CD4-positive, alpha-beta T cell treated with Interleukin-15 for 4 hours (primary cell): ENCODE measurements around the gene TIMMDC1.

Experiments
- DNase-seq: peaks from one replicate; pipeline ENCODE4 v3.0.0-alpha.2; 2020; ENCODE audit warnings: low spot score

Gene TIMMDC1, protein sequence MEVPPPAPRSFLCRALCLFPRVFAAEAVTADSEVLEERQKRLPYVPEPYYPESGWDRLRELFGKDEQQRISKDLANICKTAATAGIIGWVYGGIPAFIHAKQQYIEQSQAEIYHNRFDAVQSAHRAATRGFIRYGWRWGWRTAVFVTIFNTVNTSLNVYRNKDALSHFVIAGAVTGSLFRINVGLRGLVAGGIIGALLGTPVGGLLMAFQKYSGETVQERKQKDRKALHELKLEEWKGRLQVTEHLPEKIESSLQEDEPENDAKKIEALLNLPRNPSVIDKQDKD

DNA sequence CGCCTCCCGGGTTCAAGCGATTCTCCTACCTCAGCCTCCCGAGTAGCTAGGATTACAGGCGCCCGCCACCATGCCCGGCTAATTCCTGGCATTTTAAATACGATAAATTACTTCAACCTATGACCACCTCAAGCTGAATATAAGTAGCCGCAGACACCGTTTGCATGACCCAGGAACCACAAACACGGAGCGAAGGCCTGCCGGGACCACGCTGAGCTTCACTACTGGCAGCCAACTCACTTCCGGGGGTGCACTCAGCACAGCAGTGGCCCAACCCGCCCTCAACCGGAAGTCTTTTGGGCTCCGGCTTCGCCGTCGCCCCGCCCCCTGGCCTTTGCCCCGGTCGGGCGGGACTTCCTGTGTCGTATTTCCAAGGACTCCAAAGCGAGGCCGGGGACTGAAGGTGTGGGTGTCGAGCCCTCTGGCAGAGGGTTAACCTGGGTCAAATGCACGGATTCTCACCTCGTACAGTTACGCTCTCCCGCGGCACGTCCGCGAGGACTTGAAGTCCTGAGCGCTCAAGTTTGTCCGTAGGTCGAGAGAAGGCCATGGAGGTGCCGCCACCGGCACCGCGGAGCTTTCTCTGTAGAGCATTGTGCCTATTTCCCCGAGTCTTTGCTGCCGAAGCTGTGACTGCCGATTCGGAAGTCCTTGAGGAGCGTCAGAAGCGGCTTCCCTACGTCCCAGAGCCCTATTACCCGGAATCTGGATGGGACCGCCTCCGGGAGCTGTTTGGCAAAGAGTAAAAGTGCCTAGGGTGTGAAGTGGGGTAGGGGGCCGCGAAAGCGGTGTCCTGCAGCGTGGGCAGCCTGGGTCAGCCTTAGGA, at the start of gene TIMMDC1:
Gene TIMMDC1, plus strand, starts transcription at position 362 of the 826 bp plus-strand sequence. Its CDS starts 187 bp downstream, at position 549.
- peak; percentile 96 for DNase-seq

DNA sequence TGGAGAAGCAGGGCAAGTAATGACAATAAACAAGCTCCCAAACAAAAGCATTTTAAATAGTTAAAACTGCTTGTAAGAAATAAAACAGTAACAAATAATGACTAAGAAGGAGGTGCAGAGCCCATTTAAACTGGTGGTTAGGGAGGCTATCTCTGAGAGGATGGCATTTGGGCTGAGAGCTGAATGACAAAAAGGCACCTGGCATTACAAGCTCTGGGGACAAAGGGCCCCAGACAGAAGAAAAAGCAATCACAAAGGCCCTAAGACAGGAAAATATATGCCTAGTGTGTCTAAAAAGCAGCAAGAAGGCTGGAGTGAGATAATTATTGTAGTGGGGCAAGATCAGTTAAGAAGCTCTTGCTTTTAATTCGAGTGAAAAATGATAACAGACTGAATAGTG, 44.5 kb upstream of the TIMMDC1 start:
- no peak for DNase-seq

DNA sequence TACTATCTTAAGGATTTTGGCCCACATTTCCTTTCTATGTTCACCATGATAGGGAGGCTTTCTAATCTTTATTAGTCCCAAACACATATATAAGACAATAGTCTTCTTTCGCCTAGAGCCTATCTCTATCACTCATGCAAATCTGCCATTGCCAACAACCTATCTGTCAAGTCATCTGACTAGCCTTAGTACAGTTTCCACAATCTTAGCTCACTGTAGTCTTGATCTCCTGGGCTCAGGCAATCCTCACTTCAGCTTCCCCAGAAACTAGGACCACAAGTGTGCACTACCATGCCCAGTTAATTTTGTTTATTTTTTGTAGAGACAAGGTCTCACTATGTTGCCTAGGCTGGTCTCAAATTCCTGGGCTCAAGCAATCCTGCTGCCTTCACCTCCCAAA, 41.9 kb upstream of the TIMMDC1 start:
- DNase-seq: no peak

DNA sequence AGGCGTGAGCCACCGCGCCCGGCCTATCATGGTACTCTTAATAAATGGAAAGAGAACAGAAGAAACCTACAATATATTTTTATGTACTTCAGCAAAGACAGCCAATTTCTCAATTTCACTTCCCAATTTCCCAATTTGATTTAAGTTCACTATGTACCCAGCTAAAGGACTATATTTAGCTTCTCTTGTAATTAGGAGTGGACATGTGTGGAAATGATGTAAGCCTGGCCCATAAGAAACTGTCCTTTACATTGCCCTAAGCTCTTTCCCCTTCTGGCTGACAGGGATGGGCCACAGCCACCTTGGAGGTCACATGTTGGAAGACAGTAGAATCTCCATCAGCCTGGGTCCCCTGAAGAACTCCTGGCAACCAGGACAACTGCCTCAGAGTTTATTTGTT, 41.1 kb upstream of the TIMMDC1 start:
- DNase-seq: no peak

DNA sequence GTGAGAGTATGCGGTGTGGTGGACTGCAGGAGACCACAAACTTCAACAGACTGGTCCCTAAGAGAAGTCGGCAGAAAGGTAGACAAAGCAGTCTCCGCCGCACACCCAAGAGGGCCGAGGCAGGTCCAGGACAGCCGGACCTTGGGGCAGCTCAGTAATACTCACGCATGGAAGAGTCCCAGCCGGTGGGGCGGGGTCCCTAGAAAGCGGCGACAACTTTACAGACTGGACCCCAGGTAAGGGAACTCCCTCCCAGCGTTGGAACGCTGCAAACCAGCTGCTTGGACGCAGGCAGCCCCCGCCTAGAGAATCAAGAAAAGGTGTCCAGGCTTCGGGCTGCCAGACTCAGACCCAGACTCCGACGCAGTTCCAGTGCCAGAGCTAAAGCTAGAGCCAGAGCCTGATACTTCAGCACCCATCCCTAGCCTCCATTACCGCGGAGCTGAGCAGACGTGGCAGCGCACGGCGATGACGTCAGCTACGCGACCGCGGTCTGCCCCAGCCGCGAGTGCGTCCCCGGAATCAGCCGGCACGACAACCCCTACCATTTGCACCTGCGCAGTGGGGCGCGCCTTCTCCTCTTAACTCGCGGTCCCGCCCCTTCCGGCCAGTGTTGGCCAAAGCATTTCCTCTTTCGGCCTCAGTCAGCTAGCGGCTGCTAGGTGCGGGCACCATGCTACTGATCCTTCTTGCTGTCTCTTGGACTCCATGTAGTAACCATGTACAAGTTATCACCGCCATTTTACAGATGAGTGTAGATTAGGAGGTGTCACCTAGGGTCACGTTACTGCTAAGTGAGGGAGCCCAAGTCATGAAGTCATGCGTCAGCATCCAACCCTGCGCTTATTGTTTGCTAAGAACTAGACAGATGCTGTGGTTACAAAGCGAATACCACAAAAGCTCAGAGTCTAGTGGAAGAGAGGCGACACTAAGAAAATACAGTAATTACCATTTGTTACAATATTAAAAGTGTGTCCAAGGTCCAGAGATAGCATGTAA, 34.9 kb upstream of the TIMMDC1 start, which contains the start of gene TMEM39A:
Gene TMEM39A, minus strand, starts transcription at position 445 of the 999 bp plus-strand sequence. CDS start 1,541 bp downstream, outside the sequence.
- peak; percentile 97 for DNase-seq

DNA sequence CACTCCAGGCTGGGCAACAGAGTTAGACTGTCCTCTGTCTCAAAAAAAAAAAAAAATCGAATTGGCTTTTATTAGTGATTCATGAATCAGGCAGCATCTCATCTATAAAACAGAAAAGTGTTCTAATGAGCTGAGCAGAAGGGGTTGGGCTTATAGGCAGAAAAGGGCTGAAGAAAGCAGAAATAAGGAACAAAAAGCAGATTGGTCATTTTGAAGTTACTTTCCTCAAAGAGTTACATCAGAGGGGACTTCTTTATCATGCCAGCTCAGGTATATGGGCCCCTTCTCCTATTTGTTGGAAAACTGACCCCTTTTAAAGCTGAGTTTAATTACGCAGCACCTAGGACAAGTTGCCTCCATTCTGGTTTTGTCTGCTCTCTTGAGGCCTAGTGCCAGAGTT, 30.3 kb upstream of the TIMMDC1 start:
- no peak for DNase-seq

DNA sequence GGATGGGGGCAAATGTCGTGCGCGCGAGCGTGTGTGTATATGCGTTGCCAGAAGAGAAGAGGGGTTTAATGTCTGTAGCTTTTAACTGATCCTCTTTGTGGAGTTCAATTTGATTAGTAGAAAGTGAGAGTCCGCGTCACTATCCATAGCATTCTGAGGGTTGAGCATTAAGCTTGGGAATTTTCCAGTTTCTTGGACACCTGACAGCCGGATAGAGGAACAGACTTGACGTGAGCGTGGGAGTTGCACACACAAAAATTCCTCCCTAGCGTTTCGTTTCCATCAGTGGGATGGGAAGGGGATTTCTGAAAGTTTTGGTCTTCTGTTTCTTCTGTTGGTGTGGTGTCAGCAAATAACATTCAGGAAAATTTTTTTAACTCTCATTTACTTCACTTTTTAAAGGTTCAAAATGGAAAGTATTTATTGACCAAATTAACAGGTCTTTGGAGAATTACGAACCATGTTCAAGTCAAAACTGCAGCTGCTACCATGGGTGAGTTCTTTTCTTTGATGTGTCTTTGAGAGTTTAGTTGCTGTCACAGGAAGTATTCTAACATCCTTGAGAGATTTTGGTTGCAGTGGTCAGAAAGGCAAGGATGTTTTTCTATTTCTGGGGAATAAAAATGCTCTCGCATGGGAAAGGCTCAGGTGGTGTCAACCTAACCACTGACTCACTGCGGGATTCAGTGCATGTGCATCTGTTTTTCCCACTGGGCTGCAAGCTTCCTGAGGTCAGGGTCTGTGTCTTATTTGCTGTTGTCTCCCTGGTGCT, 28.7 kb upstream of the TIMMDC1 start:
- DNase-seq: no peak

DNA sequence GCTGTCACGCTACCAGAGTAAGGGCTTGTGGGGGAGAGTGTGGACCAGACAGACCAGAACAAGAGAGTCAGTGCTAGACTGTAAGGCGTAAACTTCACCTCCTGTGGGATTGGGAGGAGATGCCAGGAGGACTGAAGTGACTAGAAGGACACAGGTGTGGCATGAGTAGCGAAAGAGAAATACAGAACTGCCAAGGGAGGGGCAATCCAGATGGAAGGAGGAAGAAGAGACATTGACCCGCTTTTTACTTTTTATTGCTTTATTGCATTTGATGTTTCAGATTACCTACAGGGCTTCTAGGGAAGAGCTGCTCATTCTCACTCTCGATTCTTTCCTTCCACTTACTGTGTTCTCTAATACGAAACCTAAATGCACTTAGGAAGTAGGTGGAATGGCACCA, 27.5 kb upstream of the TIMMDC1 start:
- DNase-seq: no peak

DNA sequence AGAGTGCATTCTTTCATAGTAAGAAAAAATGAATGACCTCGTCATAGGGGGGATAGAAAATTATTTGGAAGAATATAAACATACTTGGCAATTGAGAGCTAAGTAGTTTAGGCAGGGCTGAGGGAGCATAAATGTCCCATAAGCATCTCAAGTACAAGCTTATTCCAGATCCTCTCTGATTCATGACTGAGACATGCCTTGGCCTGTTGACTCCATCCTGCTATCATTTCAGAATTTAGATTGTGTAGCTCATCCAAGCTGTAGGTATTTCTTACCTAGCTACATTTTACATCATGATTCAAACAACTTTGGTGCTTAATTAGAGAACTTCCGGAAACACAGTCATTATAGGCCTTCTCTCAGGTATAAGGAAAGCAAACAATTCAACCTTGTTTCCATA, 17.3 kb upstream of the TIMMDC1 start:
- DNase-seq: no peak

DNA sequence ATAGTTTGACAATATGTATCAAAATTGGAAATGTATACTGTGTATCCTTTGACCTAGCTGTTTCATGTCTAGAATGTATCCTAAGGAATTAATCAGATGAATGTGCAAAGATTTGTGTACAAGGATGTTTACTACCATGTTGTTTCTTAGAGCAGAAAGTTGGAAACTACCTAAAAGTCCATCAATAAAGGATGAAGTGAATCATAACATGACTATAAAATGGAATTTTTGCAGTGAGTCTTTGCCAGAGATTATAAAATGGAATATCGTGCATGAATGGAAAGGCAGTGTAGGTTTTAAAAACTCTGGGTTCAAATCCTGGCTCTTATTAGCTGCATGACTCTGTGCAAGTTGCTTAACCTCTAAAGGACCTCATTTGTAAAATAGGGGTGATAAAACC, 15.2 kb upstream of the TIMMDC1 start:
- DNase-seq: no peak

DNA sequence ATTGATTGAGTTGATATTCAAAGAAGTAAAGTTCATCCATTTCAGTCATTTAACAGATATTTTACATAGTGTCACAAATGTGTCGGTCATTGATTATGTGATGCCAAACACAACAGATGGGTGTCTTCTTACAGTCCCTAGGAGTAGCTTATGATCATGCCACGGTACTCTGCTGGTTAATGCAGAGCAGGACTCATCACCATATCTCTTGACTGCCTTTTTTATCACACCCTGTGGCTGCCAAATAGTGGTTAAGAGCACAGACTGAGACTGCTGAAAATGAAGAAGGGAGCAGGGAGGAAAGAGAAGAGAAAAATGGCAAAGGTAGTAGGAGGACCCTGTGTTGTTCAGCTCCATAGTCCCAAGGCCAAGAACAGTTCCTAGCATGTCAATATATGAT, 12.8 kb upstream of the TIMMDC1 start:
- DNase-seq: no peak

DNA sequence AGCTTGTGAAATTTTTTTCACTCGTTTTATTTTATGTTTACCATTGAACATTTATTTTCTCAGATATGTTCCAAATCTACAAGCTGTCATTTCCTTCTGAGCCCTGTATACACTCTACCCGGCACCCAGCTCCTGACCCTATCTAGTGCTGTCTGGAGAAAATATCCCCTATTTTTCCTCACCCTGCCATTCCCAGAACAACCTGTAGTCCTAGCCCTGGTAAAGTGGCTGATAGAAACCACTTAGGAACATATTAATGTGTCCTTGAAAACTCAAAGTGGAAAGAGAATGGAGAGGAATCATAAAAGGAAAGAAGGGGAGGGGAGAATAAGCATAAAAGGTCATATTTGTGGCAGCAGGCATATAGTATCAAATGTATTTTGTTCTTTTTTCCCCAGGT, 8.2 kb upstream of the TIMMDC1 start:
- DNase-seq: no peak

DNA sequence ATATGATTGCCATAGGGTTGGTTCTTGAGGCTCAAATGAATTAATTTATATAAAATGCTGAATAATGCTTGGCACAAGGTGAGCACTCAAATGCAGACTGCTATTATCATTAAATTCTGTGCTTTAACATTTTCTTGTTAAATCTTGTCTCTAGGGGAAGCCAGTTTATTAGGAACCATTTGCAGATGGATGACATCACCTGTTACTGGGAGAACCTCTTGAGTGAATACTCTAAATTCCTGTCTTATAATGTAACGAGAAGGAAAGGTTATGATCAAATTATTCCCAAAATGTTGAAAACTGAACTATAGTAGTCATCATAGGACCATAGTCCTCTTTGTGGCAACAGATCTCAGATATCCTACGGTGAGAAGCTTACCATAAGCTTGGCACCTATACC, 6.2 kb upstream of the TIMMDC1 start:
- no peak for DNase-seq

DNA sequence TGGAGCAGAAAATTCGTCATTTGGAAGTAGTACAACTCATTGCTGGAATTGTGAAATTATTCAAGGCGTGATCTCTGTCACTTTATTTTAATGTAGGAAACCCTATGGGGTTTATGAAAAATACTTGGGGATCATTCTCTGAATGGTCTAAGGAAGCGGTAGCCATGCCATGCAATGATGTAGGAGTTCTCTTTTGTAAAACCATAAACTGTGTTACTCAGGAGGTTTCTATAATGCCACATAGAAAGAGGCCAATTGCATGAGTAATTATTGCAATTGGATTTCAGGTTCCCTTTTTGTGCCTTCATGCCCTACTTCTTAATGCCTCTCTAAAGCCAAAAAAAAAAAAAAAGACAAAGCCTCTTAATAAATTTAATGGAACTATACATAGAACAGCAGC, 5.5 kb upstream of the TIMMDC1 start:
- DNase-seq: no peak

DNA sequence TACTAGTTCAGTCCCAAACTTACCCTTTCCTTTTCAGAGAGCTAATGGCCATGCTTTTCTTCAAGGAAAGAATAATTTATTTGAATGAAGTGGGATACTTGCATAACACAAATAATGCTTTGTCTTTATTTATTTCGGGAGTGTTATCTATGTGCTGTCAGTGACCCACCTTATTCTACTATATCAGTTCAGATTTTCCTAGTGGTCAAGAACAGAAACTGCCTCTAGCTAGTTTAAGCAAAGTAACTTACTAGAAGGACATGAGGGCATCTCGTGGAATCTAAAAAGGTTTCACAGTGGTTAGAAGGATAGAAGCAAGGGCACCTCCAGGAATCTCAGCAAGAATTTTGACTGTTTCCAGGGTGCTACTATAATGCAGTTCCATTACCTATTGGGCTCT, 3.8 kb upstream of the TIMMDC1 start:
- no peak for DNase-seq

DNA sequence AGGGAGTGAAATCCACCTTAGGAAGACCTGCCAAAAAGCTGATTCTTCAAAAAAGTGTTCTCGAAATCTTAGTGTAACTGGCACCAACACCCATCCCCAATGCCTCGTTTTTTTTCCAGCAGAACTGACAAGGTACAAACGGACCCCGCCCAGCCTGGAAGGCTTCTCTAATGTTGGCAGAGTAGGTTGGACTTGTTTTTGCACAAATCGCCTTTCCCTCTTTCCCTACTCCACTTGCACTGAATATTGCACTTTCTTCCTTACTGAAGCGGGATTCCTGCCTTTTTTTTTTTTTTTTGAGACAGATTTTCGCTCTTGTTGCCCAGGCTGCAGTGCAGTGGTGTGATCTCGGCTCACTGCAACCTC, 544 bp upstream of the TIMMDC1 start:
- no peak for DNase-seq

DNA sequence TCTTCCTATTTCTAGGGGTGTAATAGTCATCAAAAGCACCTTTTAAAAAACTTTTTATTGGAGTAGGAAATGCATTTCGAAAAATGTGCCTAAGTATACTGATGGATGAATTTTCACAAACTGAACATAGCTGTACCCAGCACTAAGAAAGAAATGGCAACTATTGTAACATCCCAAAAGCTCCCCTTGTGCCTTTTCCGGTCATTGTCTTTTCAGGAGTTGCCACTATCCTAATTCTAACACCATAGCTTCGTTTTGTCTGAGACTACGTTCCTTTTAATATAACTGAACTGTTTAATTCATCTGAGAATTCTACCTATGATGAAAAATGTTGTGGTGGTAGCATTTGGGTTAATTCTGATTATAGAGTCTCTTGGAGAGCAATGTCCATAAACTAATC, 1.9 kb downstream of the TIMMDC1 start:
- no peak for DNase-seq

DNA sequence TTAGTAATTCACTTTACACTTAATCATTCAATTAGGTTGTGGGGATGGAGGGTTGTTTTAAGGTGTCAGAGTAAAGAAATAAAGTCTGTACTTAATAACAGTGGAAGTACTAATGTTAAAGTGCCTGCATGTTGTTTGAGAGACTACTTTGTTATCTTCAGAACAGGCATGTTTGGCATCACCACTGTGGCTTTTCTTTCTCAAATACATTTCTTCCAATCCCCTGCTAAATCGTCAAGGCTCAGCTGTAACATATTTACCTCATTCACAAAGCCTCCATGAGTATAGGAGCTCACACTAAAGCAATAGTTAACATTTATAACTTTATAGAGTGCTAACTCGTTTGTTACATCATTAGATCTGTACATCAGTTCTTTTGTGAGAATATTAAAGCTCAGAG, 2.6 kb downstream of the TIMMDC1 start:
- no peak for DNase-seq

DNA sequence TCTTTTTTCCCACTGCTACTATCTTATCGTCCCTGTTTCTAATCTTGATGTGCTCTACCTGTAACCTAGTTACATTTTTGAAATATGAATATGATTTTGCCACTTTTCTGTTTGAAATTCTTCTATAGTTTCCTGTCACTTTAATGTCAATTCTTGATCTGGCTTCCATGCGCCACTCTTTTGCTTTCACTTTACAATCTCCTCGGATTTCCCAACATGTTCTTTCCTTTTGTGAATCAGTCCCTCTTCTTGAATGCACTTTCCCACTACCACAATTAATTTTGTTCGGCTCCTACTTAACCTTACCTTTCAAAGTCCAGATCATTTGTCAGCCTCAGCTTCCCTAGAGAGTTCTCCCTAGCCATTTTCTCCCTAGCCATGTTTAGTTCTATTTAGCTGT, 8.3 kb downstream of the TIMMDC1 start:
- no peak for DNase-seq

DNA sequence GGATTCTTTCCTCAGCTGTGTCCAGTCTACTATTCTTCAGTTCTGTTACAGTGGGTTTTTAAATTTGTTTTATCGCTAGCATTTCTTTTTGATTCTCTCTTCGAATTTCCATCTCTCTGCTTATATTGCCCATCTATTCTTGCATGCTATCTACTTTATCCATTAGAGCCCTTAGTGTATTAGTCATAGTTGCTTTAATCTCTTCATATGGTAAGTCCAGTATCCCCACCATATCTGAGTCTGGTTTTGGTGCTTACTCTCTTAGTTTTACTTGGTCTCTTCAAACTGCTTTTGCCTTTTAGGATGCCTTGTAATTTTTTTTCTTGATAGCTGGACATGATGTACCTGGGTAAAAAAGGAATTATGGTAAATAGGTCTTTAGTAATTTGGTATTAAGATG, 9.1 kb downstream of the TIMMDC1 start:
- DNase-seq: no peak

DNA sequence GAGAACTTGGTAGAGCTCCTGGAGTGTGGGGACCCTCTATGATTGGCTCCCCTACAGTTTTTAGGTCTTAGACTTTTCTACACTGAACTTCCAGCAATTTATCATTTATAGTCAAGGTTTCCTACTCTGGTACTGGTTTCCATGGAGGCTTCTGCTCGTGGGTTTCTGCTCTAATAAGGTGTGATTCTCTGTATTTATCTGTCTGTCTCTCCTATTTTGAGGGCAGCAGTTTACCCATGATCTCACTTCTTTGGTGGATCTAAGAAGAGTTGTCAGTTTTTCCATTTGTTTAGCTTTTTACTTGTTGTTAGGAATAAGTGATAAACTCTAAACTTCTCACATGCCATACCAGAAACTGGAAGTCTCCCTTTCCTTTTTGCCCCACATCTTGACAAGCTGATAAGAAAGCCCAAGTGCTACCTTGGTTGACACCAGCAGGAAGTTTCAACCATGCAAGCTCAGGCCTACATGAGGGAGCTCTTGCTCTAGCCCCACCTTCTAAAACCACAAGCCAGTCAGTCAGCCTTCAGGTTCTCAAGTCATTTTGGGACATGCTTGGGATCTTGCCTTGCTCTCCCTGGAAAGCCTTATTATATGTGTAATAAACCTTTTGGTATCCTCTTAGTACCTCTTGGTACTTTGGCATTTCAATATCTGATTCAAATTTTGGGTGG, 10.0 kb downstream of the TIMMDC1 start:
- peak; percentile 7 for DNase-seq
